Measurements from ENCODE around the gene CALHM3.

GRCh38 chr10:103439776-103440175, 39.3 kb downstream of the CALHM3 start:
- no peak for TF ChIP-seq HMGXB4 (CRISPR knock-in tag; IDR thresholded peaks at IDR 0.05)
- no peak for TF ChIP-seq USF2 (CRISPR knock-in tag; IDR thresholded peaks at IDR 0.05)
- no peak for TF ChIP-seq ESRRA (CRISPR knock-in tag; IDR thresholded peaks at IDR 0.05; ENCODE audit: borderline replicate concordance)

Data from WTC11 (cell line).